NAMALWA (cell line): ENCODE measurements around the gene SDC3.
A peak's percentile ranks its signal among the peaks of the same experiment; 100 is the strongest.

Experiments used
- DNase-seq: peaks from one replicate; pipeline ENCODE4 v3.0.0-alpha.2; 2015; ENCODE audit warnings: low spot score

The SDC3 gene

DNA sequence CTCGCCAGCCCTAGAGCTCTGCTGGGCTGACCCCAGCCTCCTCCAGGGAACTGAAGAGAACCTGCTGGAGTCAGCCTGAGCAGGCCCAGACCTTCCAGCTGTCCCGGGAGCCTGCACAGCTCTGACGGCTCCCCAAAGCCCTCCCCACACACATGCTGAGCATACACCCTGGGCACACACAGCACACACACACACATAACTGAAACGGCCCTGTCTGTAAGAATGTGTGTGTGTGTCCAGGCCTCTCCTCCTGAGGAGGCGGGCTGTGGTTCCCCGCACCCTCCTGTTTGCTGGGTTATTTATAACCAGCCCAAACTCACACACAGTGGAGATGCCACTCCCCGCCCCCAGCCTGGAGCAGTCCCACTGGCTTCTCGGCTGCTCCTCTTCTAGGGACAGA, 20.2 kb downstream of the SDC3 start:
- DNase-seq = no peak

DNA sequence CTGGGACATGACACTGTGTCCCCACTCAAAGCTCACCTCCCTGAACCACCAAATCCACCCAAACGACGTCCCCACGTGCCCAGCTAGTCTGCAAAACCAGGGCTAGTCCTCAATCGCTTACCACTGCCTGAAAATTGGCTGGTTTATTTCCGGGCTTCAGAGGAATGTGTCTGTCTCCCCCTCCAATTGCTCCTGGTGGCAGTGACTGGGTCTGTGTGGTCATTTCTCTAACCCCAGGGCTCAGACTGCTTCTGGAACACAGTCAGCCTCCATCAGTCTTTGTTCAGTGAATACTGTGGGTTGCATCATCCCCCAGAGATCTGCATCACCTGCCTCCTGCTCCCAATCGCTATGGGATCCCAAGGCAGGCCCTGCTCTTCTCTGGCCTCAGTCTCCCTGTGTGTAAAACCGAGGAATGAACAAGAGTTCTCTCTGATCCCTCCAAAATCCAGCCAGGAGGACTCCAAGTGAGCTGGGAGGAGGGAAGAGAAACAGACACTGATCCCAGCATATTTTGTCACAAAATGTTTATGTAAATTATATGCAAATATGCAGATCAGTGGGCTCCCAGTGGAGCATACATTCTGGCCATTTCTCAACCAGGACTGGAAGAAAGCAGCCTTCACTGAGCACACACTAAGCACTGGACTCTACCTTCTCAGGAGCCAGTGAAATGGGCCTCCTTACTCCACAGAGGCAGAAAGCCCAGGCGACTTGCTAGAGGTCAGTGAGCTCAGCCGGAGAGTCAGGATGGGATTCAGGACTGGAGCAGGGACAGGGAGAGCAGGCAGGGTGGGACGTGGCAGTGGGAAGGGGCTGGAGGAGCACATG, 20.9 kb downstream of the SDC3 start:
- DNase-seq = peak; percentile 43

DNA sequence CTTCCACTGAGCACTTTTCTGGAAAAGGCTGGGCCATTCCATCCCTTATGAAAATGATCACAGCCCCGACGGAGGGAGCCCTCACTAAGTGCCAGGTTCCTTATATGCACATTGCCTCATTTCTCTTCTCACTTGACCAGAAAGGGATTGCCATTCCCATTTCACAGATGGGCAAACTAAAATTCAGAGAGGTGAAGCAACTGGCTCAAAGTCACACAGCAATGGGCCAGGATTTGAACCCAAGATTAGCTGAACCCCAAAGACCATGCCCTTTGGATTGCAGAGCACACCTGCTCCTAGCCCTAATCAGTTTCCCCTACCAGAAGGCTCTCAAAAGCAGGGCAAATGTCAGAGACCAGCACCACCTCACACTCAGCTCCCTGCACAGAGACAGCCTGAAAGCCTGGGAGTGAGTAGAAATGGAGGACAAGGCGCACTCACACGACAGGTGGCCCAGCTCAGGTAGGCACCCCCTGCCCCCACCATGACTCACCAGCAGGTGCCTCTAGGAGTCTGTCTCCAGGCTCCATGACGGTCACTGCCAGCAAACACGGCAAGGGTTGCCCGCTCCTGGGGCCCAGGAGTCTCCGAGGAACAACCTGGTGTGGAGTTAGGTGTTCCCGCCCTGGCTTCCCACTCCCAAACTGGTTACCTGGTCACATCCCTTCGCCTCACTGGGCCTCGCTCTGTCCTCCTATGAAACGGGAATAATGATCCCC, 21.7 kb downstream of the SDC3 start:
- no peak for DNase-seq

DNA sequence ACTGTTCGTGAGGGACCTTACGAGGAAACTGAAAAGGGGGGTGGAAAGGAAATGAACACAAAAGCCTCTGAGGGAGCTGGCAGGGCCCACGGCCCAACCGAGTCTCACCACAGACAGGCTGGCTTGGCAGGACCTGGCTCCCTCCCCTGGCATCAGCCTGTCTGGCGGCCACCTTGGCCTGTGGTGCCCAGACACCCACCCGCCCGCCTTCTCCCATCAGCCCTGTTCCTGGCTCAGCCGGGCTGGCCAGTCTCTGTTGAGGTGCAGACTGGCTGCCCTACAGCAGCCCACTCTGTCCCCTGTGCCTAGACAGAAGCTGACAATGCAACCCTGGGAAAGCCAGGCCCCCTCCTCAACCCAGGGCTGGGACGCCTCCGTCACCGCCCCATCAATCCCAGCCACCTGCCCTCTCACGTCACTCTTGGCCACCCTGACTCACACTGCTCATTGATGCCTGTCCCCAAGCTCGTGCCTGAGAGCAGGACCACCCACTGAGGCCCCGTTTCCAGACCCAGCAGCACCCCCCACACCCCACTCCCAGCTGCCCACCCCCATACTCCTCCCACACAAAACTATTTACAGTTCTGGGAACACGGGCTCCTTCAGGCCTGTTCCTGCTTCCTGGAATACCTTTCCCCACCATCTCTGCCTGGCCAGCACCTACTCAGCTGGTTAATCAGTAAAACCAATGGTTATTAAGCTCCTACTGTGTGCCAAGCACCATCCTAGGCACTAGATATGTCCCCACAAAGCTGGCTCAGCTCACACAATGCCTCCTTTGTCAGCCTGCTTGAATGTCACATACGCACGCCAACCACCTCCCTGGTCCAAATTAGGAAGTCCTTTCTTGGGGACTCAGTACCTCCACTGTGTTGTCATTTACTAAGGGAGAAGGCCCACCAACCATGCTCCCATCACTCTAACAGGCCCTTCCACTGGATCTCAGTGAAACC, 22.7 kb downstream of the SDC3 start:
- no peak for DNase-seq

DNA sequence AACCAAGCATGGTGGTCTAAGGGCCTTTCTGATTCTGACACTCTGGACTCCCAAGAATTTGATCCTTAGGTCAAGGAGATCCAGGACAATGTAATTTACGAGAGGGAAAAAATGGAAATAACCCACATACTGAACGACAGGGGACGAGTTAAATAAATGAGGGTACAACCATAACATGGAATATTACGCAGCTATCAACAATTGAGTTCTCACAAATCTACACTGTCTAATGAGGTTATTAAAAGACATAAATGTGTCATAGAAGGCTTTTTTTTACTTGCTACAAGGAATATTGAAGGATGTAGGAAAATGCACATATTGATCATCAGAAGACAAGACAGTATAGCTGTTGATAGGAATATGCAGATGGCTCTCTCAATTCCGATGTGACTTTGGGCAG, 23.8 kb downstream of the SDC3 start:
- DNase-seq = no peak

DNA sequence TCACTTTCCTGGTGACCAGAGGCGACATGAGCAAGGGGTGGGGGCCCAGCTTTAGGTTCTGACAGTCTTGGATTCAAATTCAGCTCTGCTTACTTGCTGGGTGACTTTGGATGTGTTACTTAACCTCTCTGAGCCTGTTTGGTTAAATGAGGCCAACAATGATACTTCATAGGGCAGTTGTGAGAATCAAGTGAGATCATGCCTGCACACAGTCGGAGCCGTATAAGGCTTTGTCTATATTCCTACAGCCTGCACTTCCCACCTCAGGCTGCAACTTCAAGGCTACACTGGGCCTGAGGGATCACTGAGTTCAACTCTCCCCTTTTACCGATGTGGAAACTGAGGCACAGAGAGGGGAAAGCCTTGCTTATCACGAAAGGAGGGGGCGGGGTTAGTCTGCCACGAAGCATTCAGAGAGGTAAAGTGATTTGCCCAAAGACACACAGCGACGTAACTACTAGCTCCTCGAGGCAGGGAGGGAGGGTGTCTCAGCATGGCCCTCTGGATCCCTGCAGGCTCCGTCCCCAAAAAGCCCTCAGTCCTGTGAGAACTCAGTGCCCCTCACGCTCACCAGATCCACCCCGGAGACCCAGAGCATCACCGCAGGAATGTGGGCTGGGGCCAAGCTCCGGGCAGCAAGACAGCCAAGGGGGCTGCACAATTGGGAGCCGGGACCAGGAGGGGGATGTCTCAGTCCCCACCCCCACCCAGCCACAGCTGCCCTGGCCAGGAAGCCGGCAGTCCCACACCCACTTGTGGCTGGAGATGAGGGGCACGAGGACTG, 25.0 kb downstream of the SDC3 start:
- DNase-seq = no peak

DNA sequence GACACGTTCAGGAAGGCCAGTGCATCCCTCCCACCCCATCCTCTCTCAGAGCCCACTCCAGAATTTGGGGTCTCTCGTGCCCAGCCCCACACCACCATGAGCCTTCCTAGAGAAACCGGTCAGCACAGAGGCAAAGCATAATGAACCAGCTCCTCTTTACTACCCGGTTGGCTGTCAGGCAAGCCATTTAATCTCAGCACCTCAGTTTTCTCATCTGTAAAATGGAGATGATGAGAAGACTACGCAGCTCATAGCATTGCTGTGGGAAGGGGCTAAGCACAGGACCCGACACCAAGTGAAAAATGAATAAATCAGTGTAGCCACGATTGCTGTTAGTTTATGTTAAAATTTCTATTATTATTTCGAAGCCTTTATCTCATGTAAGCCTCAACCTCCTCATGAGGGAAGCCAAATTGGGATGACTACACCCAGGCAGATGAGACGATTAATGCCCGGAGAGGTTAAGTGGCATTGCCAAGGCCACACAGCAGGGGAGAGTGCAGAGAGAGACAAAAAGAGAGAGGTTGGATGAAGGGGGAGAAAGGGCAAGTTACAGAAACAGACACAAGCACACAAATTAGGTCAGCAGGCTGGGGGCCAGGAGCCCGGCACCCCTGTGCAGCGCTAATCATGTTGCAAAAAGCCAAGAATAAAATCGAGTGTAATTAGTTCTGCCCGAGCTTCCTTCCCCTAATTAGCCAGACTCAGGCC, 25.7 kb downstream of the SDC3 start:
- no peak for DNase-seq

DNA sequence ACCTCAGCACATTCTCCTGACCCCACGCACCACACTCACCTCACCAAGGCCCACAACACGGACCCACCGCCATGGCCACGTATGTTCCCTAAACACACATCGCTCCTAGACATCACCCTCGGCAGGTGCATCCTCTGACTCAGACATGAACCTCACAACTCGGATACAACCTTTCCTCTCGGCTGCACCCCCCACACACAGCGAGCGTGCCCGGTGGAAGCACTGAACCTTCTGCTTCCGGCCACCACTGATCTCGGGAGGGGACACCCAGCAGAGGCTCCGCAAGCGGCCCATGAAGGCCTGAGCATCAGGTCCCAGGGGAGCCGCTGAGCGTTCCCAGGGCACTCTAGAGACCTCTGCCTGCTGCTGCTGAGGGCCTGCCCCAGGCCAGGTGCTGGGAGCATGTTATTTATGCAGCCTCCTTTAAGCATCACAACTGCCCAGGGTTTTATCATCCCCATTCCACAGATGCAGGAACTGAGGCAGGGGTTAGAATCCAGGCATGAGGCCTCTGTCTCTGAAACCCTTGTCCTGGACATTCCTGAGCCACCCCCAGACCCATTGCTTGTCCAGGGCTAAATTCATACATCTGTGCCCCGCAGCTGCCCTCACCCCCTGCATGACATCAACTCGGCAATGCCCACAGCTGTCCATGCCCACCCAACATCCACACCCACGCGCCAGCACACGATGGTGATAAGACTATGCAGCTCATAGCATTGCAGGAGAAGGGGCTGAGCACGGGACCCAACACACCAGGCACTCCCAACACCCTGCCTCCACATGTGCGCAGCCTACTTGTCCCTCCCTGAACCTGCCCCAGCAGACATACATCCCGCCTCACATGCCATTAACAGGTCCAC, 27.0 kb downstream of the SDC3 start:
- peak; percentile 90 for DNase-seq

DNA sequence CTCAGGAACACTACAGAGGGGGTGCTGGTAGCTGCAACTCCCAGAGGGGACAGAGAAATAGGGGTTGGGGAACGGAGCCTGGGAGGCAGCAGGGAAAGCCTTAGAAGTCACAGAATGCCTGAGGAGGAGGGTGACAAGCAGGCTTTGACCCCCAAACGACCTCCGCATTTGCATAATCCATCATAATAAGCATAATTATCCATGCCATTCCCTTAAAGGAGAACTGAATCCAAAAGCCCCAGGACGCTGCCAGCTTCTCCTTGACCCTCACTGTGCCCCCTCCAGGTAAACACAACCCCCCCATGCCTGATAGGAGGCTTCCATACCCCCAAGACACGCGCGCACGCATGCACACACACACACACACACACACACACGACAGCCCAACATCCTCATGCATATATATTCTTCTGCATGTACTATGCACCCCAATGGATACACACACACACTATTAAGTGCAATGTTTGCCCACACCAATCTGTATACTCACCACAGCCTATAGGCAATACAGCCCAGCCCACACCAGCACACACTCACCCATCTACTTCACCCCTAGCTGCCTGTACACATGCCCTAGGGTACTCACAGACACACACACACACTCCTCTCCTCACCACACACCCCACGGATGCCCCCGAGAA, 27.8 kb downstream of the SDC3 start:
- no peak for DNase-seq

DNA sequence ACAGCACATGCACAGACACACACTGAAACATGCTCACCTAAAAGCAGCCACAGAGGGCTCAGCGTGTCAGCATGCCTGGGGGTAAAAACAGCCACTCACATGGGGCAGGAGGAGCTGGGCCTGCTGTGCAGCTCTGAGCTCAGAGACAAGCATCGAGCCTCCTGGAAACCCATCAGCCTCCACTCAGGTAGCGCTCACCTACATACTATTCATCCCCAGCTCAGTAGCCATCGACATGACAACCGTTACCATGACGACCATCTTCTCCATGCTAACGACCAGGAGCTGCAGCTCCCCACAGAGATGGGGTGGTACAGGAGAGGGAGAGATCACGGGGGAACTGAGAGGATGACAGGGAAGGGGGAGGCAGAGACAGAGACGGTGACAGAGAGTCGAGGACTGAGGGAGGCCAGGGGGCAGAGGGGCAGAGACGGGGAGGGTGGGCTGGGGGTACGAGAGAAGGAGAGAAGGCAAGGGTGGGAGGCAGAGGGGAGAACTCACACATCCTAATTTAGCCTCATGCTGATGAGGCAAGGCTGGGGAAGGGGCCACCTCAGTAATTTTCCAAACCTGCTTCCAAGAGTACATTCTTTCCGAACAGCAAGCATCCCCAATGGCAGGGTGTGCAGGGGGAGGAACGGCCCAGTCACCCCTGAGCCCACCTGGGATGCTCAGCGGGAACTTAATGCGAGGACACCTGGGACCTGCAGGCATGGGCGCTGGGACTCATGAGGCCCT, 28.4 kb downstream of the SDC3 start:
- DNase-seq = no peak

DNA sequence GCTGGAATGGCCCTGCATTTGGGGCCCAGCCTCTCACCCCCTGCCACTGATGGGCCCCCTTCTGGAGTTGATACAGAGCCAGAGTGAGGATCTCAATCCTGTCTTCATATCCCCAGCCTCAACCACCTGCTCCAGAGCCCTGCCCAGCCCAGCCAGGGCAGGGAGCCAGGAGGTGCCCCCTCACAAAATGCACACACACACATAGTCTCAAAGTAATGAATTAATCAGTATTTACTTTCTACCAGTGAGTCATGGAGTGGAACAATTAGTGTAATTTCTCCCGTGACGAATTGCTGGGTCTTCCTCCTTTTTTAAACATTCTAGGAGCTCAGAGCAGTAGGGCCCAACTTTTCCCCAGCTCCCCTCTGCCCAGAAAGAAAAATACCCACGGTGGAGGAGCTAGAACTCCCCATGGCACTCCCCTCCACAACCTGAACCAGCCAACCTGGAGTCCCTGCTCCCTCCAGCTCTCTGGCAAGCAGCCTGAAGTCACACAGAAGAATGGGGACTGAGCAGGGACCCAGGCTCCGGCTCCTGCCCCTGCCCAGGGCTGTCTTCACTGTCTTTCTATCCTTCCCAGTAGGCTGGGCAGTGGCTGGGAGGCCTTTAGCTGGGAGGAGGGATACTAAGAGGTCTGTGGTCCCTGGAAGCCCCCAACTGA, 29.3 kb downstream of the SDC3 start:
- DNase-seq = no peak

DNA sequence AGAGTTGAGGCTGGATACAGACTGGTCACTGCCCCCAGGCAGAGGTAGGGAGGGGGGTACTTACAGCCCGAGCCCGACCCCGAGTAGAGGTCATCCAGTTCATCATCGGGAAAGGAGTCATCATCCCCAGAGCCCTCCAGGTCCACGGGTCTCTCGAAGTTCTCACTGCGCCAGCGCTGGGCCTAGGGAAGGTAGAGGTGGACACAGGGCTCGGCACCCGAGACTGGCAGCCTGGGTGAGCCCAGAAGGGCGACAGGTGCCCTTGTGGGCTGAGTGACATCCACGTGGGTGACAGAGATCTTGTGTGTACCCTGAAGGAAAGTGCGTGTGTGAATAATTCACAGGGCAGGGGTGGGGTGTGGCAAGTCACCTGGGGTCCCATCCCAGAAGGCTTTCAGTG, 30.0 kb downstream of the SDC3 start:
- DNase-seq = no peak

DNA sequence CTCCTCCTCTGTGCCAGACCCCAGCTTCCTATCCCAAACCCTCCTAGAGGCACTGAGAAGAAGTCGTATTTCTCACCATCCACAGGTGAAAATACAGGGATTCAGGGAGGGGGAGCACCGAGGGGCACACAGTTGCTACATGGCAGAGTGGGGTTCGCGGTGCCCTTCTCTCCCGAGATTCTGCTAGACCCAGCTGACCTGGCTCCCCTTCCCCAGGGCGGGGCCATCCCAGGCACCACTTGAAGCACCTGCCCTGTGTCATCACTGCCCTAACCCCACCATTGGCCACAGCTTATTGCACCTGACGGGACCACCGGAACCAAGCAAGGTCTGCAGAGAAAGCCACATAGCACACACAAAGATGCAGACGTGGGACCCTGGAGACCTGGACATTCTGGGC, 30.5 kb downstream of the SDC3 start:
- DNase-seq = no peak

DNA sequence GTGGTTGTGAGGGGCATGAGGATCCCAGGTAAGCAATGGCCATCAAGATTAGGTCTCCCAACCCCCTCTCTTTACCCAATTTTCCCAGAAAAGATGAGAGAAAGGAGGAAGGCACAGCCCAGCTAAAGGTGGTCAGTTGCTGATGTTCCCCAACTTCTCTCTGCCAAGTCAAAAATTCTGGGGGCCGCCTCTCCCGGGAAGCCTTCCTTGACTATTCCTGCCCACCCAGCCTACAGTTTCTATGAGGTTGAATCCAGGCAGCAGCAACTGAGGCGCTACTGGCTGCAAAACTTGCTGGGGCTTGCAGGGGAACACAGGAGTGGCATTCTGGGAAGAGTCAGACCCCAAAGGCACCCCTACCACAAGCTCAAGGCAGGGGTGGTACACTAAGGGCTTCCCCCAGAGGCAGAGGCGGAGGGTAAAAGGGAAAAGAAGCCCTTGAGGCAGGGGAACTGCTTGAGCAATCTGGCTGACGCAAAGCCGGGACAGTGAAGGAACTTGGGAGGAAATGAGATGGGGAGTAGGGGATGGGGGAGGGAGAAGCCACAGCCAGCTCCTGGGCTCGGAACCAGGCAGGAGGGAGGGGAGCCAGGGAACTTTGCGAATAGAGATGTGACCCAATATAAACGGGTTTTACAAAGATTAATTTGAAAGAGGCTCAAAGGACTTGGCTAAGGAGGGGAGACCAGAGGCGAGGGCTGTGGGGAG, 31.2 kb downstream of the SDC3 start:
- no peak for DNase-seq

DNA sequence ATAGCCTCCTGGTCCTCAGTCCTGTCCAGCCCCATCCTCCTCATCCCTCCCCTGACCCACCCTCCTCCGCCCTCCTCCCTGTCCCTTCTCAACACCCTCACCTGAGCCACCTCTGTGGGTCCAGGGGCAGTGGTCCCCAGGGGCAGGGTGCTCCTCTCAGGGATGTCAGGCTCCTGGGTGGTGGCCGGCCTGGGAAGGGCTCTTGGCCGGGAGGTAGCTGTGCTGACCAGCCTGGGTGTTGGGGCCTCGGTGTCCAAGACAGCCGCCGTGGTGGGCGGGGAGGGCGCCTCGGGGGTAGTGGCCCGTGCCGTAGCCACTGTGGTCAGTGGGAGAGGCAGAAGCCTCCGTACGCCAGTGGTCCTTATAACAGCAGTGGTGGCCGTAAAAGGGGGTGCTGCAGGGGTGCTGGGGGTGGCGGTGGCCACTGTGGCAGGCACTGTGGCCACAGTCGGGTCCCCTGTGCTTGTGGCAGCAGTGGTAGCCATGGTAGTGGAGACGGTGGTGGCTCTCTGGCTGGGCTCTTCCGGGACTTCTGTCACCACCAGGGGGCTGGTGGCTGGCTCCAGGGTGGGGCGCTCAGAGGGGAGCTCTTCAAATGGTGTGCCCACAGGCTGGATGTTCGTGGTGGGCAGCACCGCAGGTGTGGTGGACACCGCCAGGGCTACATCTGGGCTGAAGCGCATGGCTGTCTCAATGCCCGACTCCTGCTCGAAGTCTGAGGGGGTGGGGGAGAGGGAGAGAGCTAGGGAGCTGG, 31.9 kb downstream of the SDC3 start:
- DNase-seq = no peak

DNA sequence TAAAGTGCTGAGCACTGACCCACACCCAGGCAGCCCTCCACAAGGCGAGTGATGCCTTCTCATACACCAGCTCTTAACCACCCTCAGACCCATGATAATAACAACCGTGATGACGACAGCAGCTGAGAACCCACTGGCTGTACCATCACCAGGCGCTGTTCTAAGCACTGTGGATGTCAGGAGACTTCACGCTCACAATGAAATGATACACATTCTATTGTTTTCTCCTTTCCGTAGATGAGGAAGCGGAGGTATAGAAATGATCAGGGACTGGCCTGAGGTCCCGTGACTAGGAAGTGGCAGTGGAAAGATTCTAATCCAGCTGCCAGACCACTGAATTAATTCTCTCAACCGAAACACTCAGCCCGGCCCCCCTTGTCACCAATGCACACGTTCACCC, 32.6 kb downstream of the SDC3 start:
- DNase-seq = no peak

DNA sequence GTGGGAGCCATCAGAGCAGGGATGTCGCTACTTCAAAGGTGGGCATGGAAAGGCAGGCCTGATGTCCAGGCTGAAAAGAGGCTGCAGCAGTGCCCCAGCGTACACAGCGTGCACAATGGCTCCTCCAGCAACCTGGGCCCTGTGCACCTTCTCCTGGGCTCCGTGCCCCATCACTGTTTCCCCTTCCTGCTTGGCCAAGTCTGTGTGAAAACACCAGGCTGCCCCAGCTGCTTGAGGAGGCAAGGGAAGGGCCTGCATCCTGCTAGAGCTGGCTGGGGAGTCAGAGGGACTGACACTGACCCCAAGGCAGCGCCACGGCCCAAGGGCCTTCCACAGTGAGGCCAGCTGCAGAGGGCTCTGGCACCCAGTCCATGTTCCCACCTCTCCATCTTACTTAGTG, 33.4 kb downstream of the SDC3 start:
- no peak for DNase-seq
